Measurements from ENCODE around the gene SHKBP1. TPM values are rescaled to one million over a fixed set of nuclear protein-coding genes. Genes with fewer than 3 reads are reported as not detected.

SHKBP1 gene
- total and polyA plus RNA-seq, 2 of the 4 experiments (the other 2 are of a cell fraction) = 15.6 to 94.0 TPM

DNA sequence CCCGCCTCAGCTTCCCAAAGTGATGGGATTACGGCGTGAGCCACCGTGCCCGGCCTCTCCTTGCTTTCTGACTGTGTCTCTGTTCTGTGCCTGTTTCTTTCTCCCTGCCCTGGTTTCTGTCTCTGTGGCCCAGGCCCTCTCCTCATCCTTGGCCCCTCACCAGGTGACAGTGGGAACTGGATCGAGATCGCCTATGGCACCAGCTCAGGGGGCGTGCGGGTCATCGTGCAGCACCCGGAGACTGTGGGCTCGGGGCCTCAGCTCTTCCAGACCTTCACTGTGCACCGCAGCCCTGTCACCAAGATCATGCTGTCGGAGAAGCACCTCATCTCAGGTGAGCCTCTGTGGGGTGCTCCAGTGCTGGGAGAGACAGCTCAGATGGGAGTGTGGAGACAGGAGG, 9.9 kb downstream of the SHKBP1 start:
- no peaks in the 10 kb centered on the region; the same call in 1 of the 2 replicates for H4K20me1 ChIP-seq (ENCODE audit: insufficient read depth, low read length)
- H2AFZ ChIP-seq (replicated peaks; ENCODE audit: low read length, poor library complexity) = no peak overlapping the region
- no peak overlapping the region for H3K14ac ChIP-seq (replicated peaks; ENCODE audit: low read depth, low read length)
- H3K79me1 ChIP-seq (ENCODE audit: low read depth in 1 of 2, low read length in 2 of 2) = peaks cover 0 to 4% of the 10 kb centered on the region in 2 experiments; a peak in 1 of 4 replicates
- no peak overlapping the region for H4K5ac ChIP-seq (ENCODE audit: low read depth, low read length)
- H3K56ac ChIP-seq (ENCODE audit: extremely low read depth, insufficient read depth, low read length) = no peak overlapping the region
- WGBS, 2 experiments (ENCODE audit: extremely low coverage in 2 of 2, insufficient read length in 1 of 2) = 98% methylated on average over 9 of the region's 14 CpGs; no CpG with 5 or more reads in 1 of the 2 experiments
- H3K36me3 ChIP-seq (ENCODE audit: control insufficient read depth, insufficient read depth, low read length) = peaks cover 60% of the 10 kb centered on the region
- H3K27ac ChIP-seq (ENCODE audit: insufficient read depth, low read length) = no peak overlapping the region
- H2BK5ac ChIP-seq (ENCODE audit: low read depth, low read length, poor library complexity, severe bottlenecking) = no peak overlapping the region
- H3K4me2 ChIP-seq (ENCODE audit: low read depth, low read length) = no peak overlapping the region
- no peak overlapping the region for H3K4me3 ChIP-seq (ENCODE audit: insufficient read depth, low read depth, low read length)
- DNase-seq (no peak), ATAC-seq (ENCODE audit: low read depth) (no peak)
- dilution Hi-C loops (cut with HindIII; ENCODE audit: low sequenced_read_pairs, unreplicated experiment) = no loop called here
- H2AK9ac ChIP-seq (replicated peaks; ENCODE audit: low read depth, low read length, poor library complexity) = no peak overlapping the region
- no peaks in the 10 kb centered on the region for H3K4me1 ChIP-seq (ENCODE audit: control insufficient read depth, insufficient read depth, low read length)
- H3K18ac ChIP-seq (ENCODE audit: low read depth, low read length) = no peak overlapping the region
- no TSS peak for BruUV-seq (replicated peaks)
- no peak overlapping the region for H3K23ac ChIP-seq (ENCODE audit: low read depth, low read length)
- H3K9me1 ChIP-seq (ENCODE audit: insufficient read depth, low read length) = peaks cover 4% of the 10 kb centered on the region; the same call in 1 of the 2 replicates
- no peak overlapping the region for H2BK20ac ChIP-seq (ENCODE audit: low read depth, low read length)
- in situ Hi-C loops (cut with MboI; ENCODE audit: low sequenced_read_pairs) = no loop called here
- H3K9me3 ChIP-seq (ENCODE audit: control insufficient read depth, insufficient read depth, low read length) = no peaks in the 10 kb centered on the region
- H2BK15ac ChIP-seq (ENCODE audit: low read depth, low read length) = no peak overlapping the region
- TF ChIP-seq POLR2A (IDR thresholded peaks at IDR 0.05; ENCODE audit: low read depth, low read length) (no peak), MAZ (IDR thresholded peaks at IDR 0.05; ENCODE audit: borderline replicate concordance, low read depth, low read length) (no peak), BHLHE40 (IDR thresholded peaks at IDR 0.05; ENCODE audit: low read depth, low read length) (no peak), RCOR1 (IDR thresholded peaks at IDR 0.05; ENCODE audit: insufficient replicate concordance, low read length) (no peak), RFX5 (IDR thresholded peaks at IDR 0.05; ENCODE audit: low read depth, low read length) (no peak), FOS (IDR thresholded peaks at IDR 0.05; ENCODE audit: low read depth, low read length) (no peak), MAFK (IDR thresholded peaks at IDR 0.05; ENCODE audit: low read depth, low read length) (no peak), SMC3 (IDR thresholded peaks at IDR 0.05; ENCODE audit: low read depth, low read length) (no peak), CHD1 (IDR thresholded peaks at IDR 0.05; ENCODE audit: low read depth, low read length) (no peak), RAD21 (IDR thresholded peaks at IDR 0.05; ENCODE audit: low read length) (no peak), NFE2L2 (IDR thresholded peaks at IDR 0.05; ENCODE audit: low read depth, low read length) (no peak), CEBPB (IDR thresholded peaks at IDR 0.05; ENCODE audit: low read depth, low read length) (no peak), MXI1 (IDR thresholded peaks at IDR 0.05; ENCODE audit: borderline replicate concordance, low read depth, low read length) (no peak)
- TF ChIP-seq, protein P1, sequence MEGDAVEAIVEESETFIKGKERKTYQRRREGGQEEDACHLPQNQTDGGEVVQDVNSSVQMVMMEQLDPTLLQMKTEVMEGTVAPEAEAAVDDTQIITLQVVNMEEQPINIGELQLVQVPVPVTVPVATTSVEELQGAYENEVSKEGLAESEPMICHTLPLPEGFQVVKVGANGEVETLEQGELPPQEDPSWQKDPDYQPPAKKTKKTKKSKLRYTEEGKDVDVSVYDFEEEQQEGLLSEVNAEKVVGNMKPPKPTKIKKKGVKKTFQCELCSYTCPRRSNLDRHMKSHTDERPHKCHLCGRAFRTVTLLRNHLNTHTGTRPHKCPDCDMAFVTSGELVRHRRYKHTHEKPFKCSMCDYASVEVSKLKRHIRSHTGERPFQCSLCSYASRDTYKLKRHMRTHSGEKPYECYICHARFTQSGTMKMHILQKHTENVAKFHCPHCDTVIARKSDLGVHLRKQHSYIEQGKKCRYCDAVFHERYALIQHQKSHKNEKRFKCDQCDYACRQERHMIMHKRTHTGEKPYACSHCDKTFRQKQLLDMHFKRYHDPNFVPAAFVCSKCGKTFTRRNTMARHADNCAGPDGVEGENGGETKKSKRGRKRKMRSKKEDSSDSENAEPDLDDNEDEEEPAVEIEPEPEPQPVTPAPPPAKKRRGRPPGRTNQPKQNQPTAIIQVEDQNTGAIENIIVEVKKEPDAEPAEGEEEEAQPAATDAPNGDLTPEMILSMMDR (conservative IDR thresholded peaks at IDR 0.05; ENCODE audit: low read depth, low read length) = no peak
- TF ChIP-seq, protein P2, sequence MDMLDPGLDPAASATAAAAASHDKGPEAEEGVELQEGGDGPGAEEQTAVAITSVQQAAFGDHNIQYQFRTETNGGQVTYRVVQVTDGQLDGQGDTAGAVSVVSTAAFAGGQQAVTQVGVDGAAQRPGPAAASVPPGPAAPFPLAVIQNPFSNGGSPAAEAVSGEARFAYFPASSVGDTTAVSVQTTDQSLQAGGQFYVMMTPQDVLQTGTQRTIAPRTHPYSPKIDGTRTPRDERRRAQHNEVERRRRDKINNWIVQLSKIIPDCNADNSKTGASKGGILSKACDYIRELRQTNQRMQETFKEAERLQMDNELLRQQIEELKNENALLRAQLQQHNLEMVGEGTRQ (IDR thresholded peaks at IDR 0.05; ENCODE audit: low read depth, low read length) = no peak
- TF ChIP-seq, protein P3, sequence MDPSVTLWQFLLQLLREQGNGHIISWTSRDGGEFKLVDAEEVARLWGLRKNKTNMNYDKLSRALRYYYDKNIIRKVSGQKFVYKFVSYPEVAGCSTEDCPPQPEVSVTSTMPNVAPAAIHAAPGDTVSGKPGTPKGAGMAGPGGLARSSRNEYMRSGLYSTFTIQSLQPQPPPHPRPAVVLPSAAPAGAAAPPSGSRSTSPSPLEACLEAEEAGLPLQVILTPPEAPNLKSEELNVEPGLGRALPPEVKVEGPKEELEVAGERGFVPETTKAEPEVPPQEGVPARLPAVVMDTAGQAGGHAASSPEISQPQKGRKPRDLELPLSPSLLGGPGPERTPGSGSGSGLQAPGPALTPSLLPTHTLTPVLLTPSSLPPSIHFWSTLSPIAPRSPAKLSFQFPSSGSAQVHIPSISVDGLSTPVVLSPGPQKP (IDR thresholded peaks at IDR 0.05; ENCODE audit: borderline replicate concordance, low read depth, low read length) = no peak
- no peak overlapping the region for H2AK5ac ChIP-seq (ENCODE audit: low read depth, low read length)
- H4K8ac ChIP-seq (ENCODE audit: low read depth in 2 of 2, low read length in 2 of 2) = no peak overlapping the region
- no peak overlapping the region for H3K9ac ChIP-seq (ENCODE audit: low read depth, low read length)
- no peak overlapping the region for H3K4ac ChIP-seq (ENCODE audit: low read depth, low read length)
- CTCF ChIA-PET = interaction anchor here (0.6 kb wide), 1 partner anchor 358 kb away, joined by 3 read pairs; no protein-coding TSS in a partner anchor
- intact Hi-C loops (cut with micrococcal nuclease) = no loop called here
- no peaks in the 10 kb centered on the region for H3K27me3 ChIP-seq (ENCODE audit: control insufficient read depth, insufficient read depth, low read length)
- H2BK120ac ChIP-seq (ENCODE audit: low read depth, low read length) = no peak overlapping the region
- no peak overlapping the region for H4K91ac ChIP-seq (ENCODE audit: insufficient read depth, low read depth, low read length)
- POLR2A ChIA-PET (ENCODE audit: unreplicated experiment) = no interaction called here

Data from IMR-90 (cell line).